Breast epithelium (tissue), 4 donors: ENCODE results near the gene CRY2. TPM values are rescaled to one million over a fixed set of nuclear protein-coding genes. Genes with fewer than 3 reads are reported as not detected.
"Not testable (repeated sequence)": the region's sequence is repeated elsewhere in the genome, so short reads cannot be mapped to it uniquely, and the experiment has no call there.

Experiments used
- DNase-seq, 2 donors: peaks; one replicate each; pipeline ENCODE4 v3.0.0-alpha.2; 2019; ENCODE audit warnings: low spot score in 2 of 2
- H3K27ac ChIP-seq, 2 donors: fragments of 200-600 bp; sonication (generic) in 1 of 2; one replicate each; pipeline ENCODE4 v1.5.1; 2016 to 2019; ENCODE audit warnings: mild to moderate bottlenecking in 1 of 2
- H3K27me3 ChIP-seq, 2 donors: fragments of 200-600 bp; sonication (generic) in 1 of 2; one replicate each; pipeline versions ENCODE4 v1.5.1 to v1.6.0; 2017 to 2019; ENCODE audit warnings: control low read depth in 1 of 2, mild to moderate bottlenecking in 1 of 2
- H3K36me3 ChIP-seq: fragments of 200-600 bp; one replicate; pipeline ENCODE4 v1.5.1; 2019
- H3K4me1 ChIP-seq, 2 donors: fragments of 200-600 bp; sonication (generic); one replicate each; pipeline ENCODE4 v1.5.1; 2016 to 2019; ENCODE audit warnings: control low read depth in 1 of 2
- H3K4me3 ChIP-seq, 3 donors: fragments of 200-600 bp; sonication (generic); 1 replicate in 2 of 3; 2 replicates in 1 of 3; pipeline ENCODE4 v1.5.1; 2016 to 2019; ENCODE audit warnings: mild to moderate bottlenecking in 3 of 3, moderate library complexity in 2 of 3
- H3K9me3 ChIP-seq, 2 donors: fragments of 200-600 bp; sonication (generic) in 1 of 2; one replicate each; pipeline ENCODE4 v1.5.1; 2016 to 2019; ENCODE audit warnings: control low read depth in 1 of 2
- CTCF ChIP-seq, 3 donors: fragments of 450-650 bp; IDR thresholded peaks; one replicate each; pipeline ENCODE4 v1.5.1; 2016 to 2017; ENCODE audit warnings: antibody characterized with exemption in 3 of 3, mild to moderate bottlenecking in 3 of 3, moderate library complexity in 3 of 3
- POLR2A ChIP-seq: fragments of 450-650 bp; IDR thresholded peaks from one replicate; pipeline ENCODE4 v1.6.1; 2016; ENCODE audit warnings: antibody characterized with exemption, mild to moderate bottlenecking, moderate library complexity
- POLR2AphosphoS5 ChIP-seq, 3 donors: sonication (generic); formaldehyde crosslinking; IDR thresholded peaks; one replicate each; pipeline ENCODE4 v1.6.1; 2017; ENCODE audit warnings: antibody characterized with exemption in 3 of 3
- intact Hi-C: fragments of 100-400 bp; cut with DNase I; formaldehyde crosslinking; loops from one replicate; pipeline ENCODE4 v1.15.1; 2023; ENCODE audit warnings: low total_unique reads
- total RNA-seq, 3 donors: library from RNA; depleted of rRNA; stranded (reverse); fragments of >200 nt; gene quantifications; one replicate each; pipeline ENCODE4 v1.1.0, GENCODE V29; 2016

Gene CRY2
- total RNA-seq, 3 donors from 2014 or later = 44.2 to 54.1 (median 44.3) TPM

- peak overlapping the region; percentile 78 to 94 (median 87) for H3K4me3 ChIP-seq
- intact Hi-C loops = no loop called here
- H3K36me3 ChIP-seq = peaks cover 8% of the 10 kb centered on the region
- peak overlapping the region; percentile 94 to 96 for H3K27ac ChIP-seq
- H3K4me1 ChIP-seq = peaks cover 14 to 26% of the 10 kb centered on the region in 2 donors
- H3K27me3 ChIP-seq = no peaks in the 10 kb centered on the region
- DNase-seq = no peak
- no peaks in the 10 kb centered on the region for H3K9me3 ChIP-seq
- TF ChIP-seq POLR2A = no peak
- TF ChIP-seq CTCF (IDR thresholded peaks at IDR 0.05) = no peak
- no peak for TF ChIP-seq POLR2AphosphoS5 (IDR thresholded peaks at IDR 0.05)
These were observed 41.0 kb upstream of the CRY2 start for GRCh38 chr11:45806072-45806933.

GRCh38 chr11:45806937-45807791 is 40.1 kb upstream of the CRY2 start:
- Histone ChIP-seq H3K27me3 (no peaks in the 10 kb centered on the region), H3K36me3 (peaks cover 8% of the 10 kb centered on the region), H3K4me1 (peaks cover 14 to 26% of the 10 kb centered on the region in 2 donors), H3K27ac (peak overlapping the region in 1 of 2 donors; percentile 27), H3K4me3 (peak overlapping the region in 2 of 3 donors; percentile 87 to 94), H3K9me3 (no peaks in the 10 kb centered on the region)
- no peak for DNase-seq
- no peak for TF ChIP-seq POLR2AphosphoS5 (IDR thresholded peaks at IDR 0.05)
- no peak for TF ChIP-seq POLR2A
- TF ChIP-seq CTCF (IDR thresholded peaks at IDR 0.05) = no peak
- intact Hi-C loops = no loop called here

- H3K27ac ChIP-seq = no peak overlapping the region
- H3K36me3 ChIP-seq = peaks cover 8% of the 10 kb centered on the region
- peaks cover 14 to 26% of the 10 kb centered on the region in 2 donors for H3K4me1 ChIP-seq
- intact Hi-C loops = no loop called here
- peak overlapping the region in 1 of 3 donors; percentile 94 for H3K4me3 ChIP-seq
- no peak for TF ChIP-seq CTCF (IDR thresholded peaks at IDR 0.05)
- TF ChIP-seq POLR2AphosphoS5 (IDR thresholded peaks at IDR 0.05) = no peak
- no peak for TF ChIP-seq POLR2A
- H3K9me3 ChIP-seq = no peaks in the 10 kb centered on the region
- no peak for DNase-seq
- H3K27me3 ChIP-seq = no peaks in the 10 kb centered on the region
These were observed 39.5 kb upstream of the CRY2 start for GRCh38 chr11:45807792-45808238.

GRCh38 chr11:45808427-45808826 is 38.8 kb upstream of the CRY2 start:
- Histone ChIP-seq H3K4me1 (peaks cover 14 to 26% of the 10 kb centered on the region in 2 donors), H3K4me3 (peak overlapping the region in 1 of 3 donors; percentile 94)
- H3K9me3 ChIP-seq, H3K27me3 ChIP-seq, DNase-seq, H3K36me3 ChIP-seq, intact Hi-C loops, H3K27ac ChIP-seq: not testable (repeated sequence)

GRCh38 chr11:45809456-45810395 is 37.5 kb upstream of the CRY2 start:
- no peak overlapping the region for H3K27ac ChIP-seq
- H3K9me3 ChIP-seq = no peaks in the 10 kb centered on the region
- intact Hi-C loops = no loop called here

More at GRCh38 chr11:45809456-45810395, 37.5 kb upstream of the CRY2 start:
- peaks cover 8% of the 10 kb centered on the region for H3K36me3 ChIP-seq
- peaks cover 14 to 26% of the 10 kb centered on the region in 2 donors for H3K4me1 ChIP-seq
- no peak for DNase-seq
- TF ChIP-seq POLR2AphosphoS5 (IDR thresholded peaks at IDR 0.05) (no peak), CTCF (IDR thresholded peaks at IDR 0.05) (no peak), POLR2A (no peak)
- no peaks in the 10 kb centered on the region for H3K27me3 ChIP-seq
- H3K4me3 ChIP-seq = no peak overlapping the region
